HG02588 (cell line): ENCODE results near the gene LATS2.

Experiments used
- ATAC-seq: cut with Tn5 transposase; IDR thresholded peaks from one replicate; pipeline ENCODE4 v1.9.1; 2021; ENCODE audit warnings: mild to moderate bottlenecking, moderate library complexity; ENCODE audit not compliant: unreplicated experiment

LATS2 gene

GRCh38 chr13:21020176-21020575, 41.2 kb downstream of the LATS2 start:
- ATAC-seq: no peak

- ATAC-seq: no peak
Measured at GRCh38 chr13:21018220-21018619, 43.2 kb downstream of the LATS2 start.

- ATAC-seq: no peak
Measured at GRCh38 chr13:21016487-21016886, 44.9 kb downstream of the LATS2 start.

GRCh38 chr13:21015284-21015683, 46.1 kb downstream of the LATS2 start:
- no peak for ATAC-seq

- no peak for ATAC-seq
Measured at GRCh38 chr13:21014502-21015170, 46.8 kb downstream of the LATS2 start.

GRCh38 chr13:21014139-21014501, 47.3 kb downstream of the LATS2 start:
- ATAC-seq: no peak

- no peak for ATAC-seq
Measured at GRCh38 chr13:21013682-21014038, 47.7 kb downstream of the LATS2 start.

- ATAC-seq: no peak
Measured at GRCh38 chr13:21012841-21013681, 48.3 kb downstream of the LATS2 start.

- no peak for ATAC-seq
Measured at GRCh38 chr13:21012211-21012610, 49.2 kb downstream of the LATS2 start.

GRCh38 chr13:21011378-21011777, 50.0 kb downstream of the LATS2 start:
- ATAC-seq: no peak

- ATAC-seq: no peak
Measured at GRCh38 chr13:21010621-21011020, 50.8 kb downstream of the LATS2 start.

- ATAC-seq: no peak
Measured at GRCh38 chr13:21009036-21009435, 52.4 kb downstream of the LATS2 start.

GRCh38 chr13:21008026-21008425, 53.4 kb downstream of the LATS2 start:
- ATAC-seq: no peak

GRCh38 chr13:21006141-21007005, 55.0 kb downstream of the LATS2 start:
- no peak for ATAC-seq

- no peak for ATAC-seq
Measured at GRCh38 chr13:21005193-21005592, 56.2 kb downstream of the LATS2 start.

GRCh38 chr13:21001471-21001870, 59.9 kb downstream of the LATS2 start:
- ATAC-seq: no peak

GRCh38 chr13:21000647-21001046, 60.7 kb downstream of the LATS2 start:
- ATAC-seq: no peak

- ATAC-seq: no peak
Measured at GRCh38 chr13:20998649-20999415, 62.6 kb downstream of the LATS2 start.

- ATAC-seq: no peak
Measured at GRCh38 chr13:20997301-20998161, 63.9 kb downstream of the LATS2 start.
